HG03342 (cell line): ENCODE data around the gene KLHL3.

ENCODE experiments used
- ATAC-seq: cut with Tn5 transposase; IDR thresholded peaks from one replicate; pipeline ENCODE4 v1.9.1; 2021; ENCODE audit warnings: mild to moderate bottlenecking, moderate library complexity; ENCODE audit not compliant: unreplicated experiment

Gene KLHL3

DNA sequence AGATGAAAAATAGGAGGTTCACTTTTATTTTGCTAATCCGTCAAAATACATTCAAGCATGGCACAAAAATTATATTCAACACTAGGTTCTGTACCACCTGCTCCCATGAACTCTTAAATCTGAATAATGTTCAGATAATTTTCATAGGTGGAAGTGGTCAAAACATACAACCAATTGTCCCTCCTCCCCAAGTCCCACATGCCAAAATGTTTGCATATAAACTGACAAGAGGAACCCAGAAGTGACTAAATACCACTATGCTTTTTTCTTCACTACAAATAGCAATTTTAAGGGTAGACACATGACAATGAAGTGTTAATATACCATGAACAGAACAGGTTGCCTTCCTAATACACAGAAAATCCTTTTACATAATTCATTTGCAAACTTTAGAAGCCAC lies 14.5 kb upstream of the KLHL3 start:
- ATAC-seq, result no peak

DNA sequence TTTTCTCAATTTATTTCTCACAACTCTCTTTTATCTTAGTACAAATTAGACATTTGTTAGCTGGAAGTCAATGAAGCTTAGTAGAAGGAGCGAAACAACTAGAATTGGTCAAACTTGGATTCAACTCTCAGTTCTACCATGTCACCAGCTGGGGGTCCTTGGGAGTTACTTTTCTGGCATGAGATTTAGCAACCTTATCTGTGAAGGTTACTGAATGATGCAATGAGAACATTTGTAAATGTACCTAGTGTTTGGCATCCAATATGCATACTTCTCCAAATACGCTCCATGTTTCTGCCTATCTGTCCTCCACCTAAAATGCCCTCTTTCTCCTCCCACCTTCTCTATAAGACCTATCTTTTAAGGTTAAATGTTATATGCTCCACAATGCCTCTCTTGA lies 12.0 kb upstream of the KLHL3 start:
- ATAC-seq, result no peak

DNA sequence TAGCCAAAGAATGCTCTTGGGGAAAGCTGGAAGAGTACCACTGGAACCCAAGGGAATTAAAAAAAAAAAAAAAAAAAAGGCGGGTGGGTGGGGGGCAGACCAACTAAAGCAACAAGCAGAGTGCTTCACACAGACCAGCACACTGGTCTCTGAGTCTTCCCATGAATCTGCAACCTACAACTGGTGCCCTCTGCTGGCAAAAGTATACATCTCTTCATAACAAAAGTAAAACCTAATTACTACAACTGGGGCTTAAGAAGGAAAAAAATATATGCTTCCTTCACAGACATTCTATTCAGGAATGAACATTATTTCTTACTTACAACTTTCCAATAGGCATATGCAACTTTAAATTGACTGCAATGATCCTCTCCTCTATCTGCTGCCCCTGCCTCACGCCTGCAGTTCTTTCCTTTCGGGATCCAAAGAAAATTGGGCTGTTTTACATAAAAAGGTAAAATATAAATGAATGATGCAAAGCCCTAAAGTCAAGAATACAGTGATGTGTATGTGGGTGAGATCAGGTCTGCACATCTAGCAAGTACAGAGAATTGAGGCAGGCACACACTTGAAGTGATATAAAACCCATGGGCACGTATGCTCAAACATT lies 7.2 kb upstream of the KLHL3 start:
- peak; percentile 57 for ATAC-seq

DNA sequence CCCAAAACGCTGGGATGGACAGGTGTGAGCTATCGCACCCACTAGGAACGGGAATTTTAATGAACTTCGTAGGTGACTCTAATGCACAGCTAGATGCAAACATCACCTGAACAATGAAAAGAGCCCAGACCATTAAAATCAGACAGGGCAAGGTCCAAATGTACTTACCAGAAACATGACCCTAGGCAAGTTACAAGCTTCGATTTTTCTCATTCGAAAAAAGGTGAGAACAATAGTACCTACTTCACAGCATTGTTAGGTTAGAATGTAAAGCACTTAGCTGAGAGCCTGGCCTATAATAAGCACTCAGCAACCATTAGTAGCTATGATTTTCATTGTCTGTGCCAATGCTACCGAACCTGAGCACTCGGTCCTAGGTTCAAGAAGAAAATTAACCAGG lies 5.8 kb upstream of the KLHL3 start:
- no peak for ATAC-seq

DNA sequence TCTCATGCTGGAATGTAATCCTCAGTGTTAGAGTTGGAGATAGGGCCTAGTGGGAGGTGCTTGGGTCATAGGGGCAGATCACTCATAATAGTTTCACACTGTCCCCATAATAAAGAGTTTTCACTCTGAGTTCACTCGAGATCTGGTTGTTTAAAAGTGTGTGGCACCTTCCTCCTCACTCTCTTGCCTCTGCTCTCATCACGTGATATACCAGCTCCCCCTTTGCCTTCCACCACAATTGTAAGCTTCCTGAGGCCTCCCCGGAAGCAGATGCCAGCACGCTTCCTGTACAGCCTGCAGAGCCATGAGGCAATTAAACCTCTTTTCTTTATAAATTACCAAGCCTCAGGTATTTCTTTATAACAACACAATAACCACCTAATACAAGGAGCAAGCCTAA lies 3.8 kb upstream of the KLHL3 start:
- ATAC-seq, result no peak

DNA sequence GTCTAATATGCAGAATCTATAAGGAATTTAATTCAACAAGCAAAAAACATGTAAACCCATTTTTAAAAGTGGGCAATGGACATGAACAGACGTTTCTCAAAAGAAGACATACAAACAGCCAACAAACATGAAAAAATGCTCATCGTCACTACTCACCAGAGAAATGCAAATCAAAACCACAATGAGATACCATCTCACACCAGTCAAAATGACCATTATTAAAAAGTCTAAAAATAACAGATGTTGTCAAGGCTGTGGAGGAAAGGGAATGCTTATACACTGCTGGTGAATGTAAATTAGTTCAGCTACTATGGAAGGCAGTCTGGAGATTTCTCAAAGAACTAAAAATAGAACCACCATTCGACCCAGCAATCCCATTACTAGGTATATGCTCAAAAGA lies 3.1 kb upstream of the KLHL3 start:
- no peak for ATAC-seq

DNA sequence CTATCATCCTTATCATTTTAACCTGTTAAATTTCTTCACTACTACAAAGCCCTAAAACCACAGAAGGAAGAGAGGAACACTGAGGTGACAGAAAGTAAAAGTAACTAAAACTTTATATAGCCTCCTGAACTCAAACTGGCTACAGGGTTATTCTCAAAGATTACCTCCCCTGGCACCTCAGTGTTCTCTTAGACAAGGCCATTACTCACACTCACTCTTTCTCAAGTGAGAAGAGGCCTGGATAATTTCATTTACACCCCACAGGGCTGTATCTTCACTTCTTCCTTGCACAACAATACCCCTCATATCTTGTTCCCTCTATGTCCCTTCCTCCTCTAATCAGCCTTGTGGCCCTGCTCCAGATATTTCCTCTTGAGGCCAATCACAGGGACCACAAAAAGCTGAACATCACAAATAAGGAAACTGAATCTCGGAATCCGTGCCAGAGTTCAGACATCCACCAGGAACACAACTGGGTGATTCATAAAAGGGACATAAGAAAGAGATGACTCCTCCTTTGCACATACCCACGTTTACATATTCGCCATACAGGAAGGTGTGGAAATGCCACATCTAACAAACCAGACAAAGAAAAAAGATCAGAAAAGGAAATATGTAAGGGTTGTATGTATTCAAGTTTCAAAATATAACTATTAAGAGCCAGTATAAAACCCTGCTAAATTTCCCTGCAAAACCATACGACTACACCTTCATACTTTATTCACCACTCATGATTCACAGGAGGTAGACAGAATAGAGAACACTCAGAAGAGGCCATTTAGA lies 1.7 kb upstream of the KLHL3 start:
- no peak for ATAC-seq

DNA sequence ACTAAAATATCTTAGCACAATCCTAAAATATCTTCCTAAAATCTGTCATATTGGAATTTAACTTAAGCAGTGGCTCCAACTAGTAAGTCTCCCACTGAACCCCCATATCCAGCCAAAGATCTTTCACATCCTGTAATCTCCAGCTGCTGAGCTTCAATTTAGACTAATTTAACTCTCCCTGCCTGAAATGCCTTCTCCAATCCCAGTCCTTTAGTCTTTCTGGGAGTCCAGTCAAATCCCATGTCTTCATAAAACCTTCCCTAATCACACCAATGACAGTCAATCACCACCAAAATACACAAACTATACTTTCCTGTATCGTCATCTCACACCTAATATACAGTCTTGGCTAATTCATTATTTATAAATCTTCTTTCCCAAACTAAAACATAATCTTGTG lies 607 bp upstream of the KLHL3 start:
- no peak for ATAC-seq

DNA sequence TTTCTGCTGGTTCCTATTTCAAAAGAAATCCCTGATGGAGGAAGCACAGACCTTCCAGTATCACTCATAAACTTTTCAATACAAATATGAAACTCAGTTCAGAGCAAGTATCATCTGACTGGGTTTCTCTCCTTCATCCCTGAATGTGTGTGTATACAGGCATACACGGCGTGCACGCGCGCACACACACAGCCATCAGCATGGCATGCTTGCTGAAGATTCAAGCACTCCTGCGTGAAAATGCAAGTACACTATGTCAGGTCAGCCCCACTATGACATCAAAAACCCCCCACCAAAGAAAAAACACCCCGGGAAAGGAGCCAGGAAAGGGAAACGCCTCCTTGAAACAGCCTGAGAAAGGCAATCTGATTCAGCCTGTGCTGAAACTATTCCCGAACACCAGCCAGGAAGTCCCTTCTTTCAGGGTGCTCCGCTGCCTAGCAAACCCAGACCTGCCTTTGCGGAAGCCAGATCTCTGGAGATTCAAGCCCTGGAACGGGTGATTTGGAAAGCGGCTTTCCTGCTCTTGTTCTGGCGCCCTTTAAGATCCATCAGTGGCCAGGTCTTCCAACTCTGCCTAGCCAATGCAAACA lies 831 bp downstream of the KLHL3 start:
- ATAC-seq, result no peak

DNA sequence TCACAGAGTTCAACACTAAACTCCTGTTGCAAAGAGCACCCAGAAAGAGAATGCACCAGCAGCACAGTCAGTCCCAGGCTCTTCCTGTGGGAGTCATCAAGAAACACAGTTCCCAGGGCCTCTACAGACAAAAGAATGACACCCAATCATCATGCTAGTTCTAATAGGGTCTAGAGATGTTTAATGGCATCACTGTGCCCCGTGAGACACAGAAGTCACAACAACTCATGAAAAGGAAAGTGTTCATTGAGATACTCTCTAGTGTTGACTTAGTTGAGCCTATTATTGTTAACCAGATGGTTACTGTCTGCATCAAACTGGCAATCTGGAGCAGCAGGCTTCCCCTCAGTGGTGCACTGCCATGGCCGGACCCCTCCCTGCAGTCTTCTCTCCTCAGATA lies 1.6 kb downstream of the KLHL3 start:
- no peak for ATAC-seq

DNA sequence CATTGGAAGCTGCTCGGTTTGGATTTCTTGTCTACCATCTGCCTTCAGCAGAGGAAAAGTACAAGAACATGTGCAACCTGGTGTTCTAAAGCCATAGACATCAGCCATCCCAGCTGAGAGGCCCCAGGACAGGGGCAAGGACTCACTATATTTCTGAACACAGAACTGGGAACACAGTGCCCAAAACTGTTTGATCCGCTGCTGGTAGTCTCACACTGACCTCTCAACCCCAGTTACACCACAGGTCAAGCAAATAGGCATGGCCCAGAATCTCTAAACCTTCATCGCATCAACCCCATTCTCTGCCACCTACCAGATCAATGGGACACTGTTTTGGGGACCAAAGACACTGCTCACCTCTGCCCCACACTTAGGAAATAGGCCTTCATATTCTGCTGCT lies 2.0 kb downstream of the KLHL3 start:
- ATAC-seq, result no peak

DNA sequence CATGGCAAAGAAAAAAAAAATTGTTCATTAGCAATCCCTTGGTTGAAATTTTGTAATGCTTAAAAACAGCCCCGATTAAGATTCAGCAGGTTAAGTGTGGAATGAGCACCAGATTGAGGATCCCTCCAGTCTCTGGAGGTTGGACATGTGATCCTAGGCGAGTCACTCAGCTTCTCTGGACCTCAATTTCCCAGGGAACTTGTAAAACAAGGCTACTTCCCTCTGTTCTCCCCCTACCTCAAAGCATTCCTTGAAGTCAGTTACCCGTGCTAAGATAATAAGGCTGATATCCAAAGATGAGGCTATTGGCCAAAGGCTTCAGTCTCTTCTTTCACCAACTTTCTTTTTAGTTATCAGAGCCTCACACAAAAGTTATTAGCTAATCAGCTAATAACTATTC lies 2.9 kb downstream of the KLHL3 start:
- ATAC-seq, result no peak

DNA sequence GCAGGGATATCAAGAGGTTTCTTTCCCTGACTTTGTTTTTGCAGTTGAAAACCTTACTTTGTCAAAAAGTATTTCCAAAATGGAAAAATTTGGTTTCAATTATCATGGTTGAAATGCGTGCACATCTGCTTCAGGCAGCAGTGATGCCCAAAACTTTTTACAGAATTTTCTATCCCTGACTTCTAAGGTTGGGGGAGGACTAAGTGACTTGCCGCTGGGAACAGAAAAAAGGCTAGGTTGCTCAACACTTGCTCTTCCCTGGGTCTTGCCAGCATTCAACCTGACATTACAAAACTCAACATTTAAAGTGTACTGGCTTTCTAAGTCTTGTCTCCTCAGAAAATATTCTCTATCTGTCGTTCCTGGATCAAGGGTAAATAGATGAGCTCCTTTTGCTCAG lies 4.7 kb downstream of the KLHL3 start:
- ATAC-seq, result no peak

DNA sequence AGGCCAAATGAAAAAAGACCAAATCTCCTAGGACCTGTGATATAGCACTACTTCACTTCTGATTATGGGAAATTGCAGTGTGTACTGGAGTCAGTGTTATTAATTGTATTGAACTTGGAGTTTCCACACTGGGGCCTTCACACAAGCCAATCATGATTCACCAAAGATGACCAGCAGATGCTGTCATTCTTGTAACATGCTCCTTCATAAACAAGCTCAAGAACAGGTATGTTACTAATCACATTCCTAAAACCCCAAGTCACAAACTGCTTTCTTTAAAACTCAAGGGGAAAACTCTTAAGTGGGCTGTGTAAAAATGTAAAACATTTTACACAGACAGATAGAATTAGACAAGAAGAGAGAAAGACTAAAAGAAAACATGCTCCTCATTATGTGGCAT lies 5.6 kb downstream of the KLHL3 start:
- no peak for ATAC-seq

DNA sequence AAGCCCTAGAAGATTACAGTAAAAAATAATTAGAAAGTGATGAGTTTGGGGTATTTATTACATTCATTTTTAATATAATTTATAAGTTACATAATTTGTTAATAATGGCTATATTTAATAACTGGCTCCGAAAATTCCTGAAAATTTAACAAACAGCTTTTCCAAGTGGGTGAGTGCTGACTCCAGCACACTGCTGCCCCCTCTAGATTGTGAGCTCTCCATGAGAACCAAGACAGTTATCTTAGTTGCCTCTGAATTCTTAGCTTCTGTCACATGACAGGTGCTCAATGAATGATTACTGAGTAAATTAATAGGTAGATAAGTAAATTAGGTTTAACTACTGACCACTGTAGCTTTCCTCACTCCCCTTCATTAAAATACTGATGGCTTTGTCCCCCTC lies 7.8 kb downstream of the KLHL3 start:
- no peak for ATAC-seq

DNA sequence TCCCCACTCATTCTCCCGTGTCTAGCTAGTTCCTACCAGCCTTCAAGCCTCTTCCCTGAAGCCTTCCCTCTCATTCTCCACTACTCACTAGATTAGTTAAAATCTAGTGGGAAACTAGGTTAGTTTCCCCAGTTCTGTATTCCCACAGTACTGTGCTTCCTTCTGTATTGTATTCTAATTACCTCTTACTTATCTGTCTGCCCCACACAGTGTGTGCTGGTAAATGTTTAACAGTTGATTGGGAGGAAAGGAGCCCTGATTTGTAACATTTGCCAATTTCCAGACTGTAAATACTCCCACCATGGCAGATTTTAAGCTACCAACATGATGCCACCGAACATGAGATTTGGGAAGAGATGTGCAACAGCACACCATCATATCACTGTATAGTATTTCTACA lies 8.3 kb downstream of the KLHL3 start:
- ATAC-seq, result no peak

DNA sequence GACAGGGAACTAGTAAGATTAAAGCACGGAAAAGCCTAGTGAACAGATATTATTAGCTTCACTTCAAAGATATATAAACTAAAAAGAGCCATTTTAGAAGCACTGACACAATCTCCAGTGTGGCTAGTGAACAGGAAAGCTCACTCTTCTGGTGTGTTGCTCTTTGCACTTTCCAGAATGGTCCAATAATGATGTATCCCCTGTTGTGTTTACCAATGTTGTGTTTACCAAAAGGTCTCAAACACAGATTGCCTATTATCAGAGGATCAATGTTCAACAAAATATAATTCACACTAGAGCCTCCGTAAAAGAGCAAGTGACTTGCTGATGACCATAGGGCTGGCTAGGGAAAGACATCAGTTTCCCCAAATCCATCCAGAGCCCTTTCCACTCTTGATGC lies 11.6 kb downstream of the KLHL3 start:
- ATAC-seq, result no peak

DNA sequence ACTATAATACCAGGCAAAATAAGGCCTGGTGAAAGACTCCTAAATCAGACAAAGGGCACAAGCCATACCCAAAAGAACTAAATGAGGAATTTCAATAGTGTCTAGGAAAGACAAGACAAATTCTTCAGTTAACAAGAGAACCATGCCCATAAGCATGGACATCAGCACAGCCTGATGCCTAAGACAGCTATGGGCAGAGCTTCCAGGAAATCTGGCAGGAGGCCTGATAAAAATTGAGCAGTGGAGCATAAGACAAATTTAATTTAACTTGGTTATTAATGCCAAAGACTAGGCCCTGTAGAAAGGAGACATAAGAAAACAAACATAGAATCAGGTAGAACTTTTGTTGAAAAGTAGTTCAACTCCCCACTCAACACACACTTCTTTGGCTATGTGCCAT lies 17.3 kb downstream of the KLHL3 start:
- no peak for ATAC-seq

DNA sequence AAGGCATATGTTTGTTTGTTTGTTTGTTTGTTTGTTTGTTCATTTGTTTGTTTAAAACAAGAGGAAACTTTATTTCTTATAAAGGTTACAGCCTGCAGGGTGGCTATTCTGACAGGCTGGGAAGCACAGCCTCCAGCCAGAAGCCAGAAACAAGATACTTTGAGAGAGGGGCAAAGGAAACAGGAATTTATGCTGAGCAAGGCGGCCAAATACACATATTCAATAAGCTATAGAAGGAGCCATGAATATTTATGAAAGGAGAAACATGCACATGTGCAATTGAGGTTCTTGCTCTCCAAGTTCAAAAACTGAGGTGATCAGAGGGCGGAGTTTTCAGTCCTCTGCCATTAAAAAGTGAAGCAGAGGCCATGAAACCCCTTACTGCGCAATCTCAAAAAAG lies 19.6 kb downstream of the KLHL3 start:
- no peak for ATAC-seq

DNA sequence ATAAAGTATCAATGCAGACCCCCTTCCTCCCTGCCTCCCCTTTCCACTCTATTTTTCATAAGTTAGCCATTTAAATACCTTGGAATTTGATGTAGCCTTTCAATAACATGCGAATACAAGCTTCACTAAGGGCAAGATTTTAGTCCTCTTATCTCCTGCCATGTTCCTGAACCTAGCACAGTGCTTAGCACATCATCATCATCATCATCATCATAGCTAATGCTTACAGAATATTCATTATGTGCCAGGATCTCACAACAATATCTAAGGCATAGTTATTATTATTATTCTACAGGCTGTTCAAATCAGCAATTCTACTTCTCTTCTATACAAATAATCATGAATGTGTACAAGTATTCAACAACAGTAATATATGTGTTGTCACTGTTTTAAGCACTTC lies 20.4 kb downstream of the KLHL3 start:
- no peak for ATAC-seq

DNA sequence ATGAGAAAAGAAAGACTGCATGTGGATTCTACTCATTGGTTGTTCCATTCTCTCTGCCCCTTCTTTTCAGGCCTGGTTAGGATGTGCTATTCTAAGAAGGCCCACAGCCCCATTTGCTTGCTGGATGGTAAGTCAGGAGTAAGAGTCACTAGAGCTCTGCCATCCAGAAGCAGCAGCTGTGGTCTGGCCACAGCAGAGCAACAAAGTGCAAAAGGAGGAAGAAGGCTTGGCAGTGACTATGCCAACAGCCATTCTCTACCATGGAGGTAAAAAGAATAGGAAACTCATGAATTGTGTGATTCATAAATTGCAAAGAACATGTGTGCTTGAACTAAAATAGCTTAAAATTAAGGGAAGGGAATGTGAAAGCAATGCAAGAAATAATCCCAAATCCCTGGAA lies 20.9 kb downstream of the KLHL3 start:
- ATAC-seq, result no peak

DNA sequence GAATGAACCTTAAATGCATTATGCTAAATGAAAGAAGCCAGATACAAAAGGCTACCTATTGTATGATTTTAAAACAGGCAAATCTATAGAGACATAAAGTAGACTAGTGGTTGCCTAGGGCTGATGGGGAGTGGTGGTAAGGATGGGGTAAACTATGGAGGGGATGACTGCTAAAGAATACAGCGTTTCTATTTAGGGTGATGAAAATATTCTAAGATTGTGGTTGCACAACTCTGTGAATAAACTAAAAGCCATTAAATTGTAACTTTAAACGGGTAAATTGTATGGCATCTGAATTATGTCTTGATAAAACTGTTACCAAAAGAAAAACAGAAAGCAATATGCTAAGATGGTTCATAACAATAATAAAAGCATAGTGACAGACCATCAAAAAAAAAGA lies 21.4 kb downstream of the KLHL3 start:
- no peak for ATAC-seq
